HCEC 1CT (cell line): Measurements from ENCODE around the gene FANK1.
"Not testable (repeated sequence)": the region's sequence is repeated elsewhere in the genome, so short reads cannot be mapped to it uniquely, and the experiment has no call there.

ENCODE experiments used
- DNase-seq: peaks from one replicate; pipeline ENCODE4 v3.0.0-alpha.2; 2017

FANK1 gene

GRCh38 chr10:125933693-125934092 is 37.3 kb downstream of the FANK1 start:
- DNase-seq = no peak

GRCh38 chr10:125936331-125936730 is 40.0 kb downstream of the FANK1 start:
- DNase-seq = no peak

- no peak for DNase-seq
Measured at GRCh38 chr10:125940515-125940914, 44.2 kb downstream of the FANK1 start.

- DNase-seq = no peak
Measured at GRCh38 chr10:125951290-125951689, 54.9 kb downstream of the FANK1 start.

GRCh38 chr10:125953778-125954385 is 57.5 kb downstream of the FANK1 start:
- no peak for DNase-seq

GRCh38 chr10:125955766-125956165 is 59.4 kb downstream of the FANK1 start:
- no peak for DNase-seq

GRCh38 chr10:125961743-125962142 is 65.4 kb downstream of the FANK1 start:
- no peak for DNase-seq

- DNase-seq = no peak
Measured at GRCh38 chr10:125962200-125962599, 65.8 kb downstream of the FANK1 start.

GRCh38 chr10:125964558-125964957 is 68.2 kb downstream of the FANK1 start:
- no peak for DNase-seq

- DNase-seq = no peak
Measured at GRCh38 chr10:125967533-125967932, 71.2 kb downstream of the FANK1 start.

- DNase-seq = not testable (repeated sequence)
Measured at GRCh38 chr10:125970077-125970630, 73.8 kb downstream of the FANK1 start.

GRCh38 chr10:125976960-125977605 is 80.7 kb downstream of the FANK1 start:
- no peak for DNase-seq

- DNase-seq = no peak
Measured at GRCh38 chr10:125979976-125980375, 83.6 kb downstream of the FANK1 start.

- DNase-seq = no peak
Measured at GRCh38 chr10:125980521-125981035, 84.2 kb downstream of the FANK1 start.

- peak; percentile 55 for DNase-seq
Measured at GRCh38 chr10:125982260-125982948, 86.0 kb downstream of the FANK1 start.

- DNase-seq = no peak
Measured at GRCh38 chr10:125983161-125983560, 86.8 kb downstream of the FANK1 start.

- DNase-seq = no peak
Measured at GRCh38 chr10:125983656-125984055, 87.3 kb downstream of the FANK1 start.

GRCh38 chr10:125984346-125984745 is 88.0 kb downstream of the FANK1 start:
- no peak for DNase-seq

GRCh38 chr10:125984865-125985495 is 88.6 kb downstream of the FANK1 start:
- DNase-seq = no peak

- DNase-seq = no peak
Measured at GRCh38 chr10:125985557-125986240, 89.3 kb downstream of the FANK1 start.

- no peak for DNase-seq
Measured at GRCh38 chr10:125989791-125990190, 93.4 kb downstream of the FANK1 start.

GRCh38 chr10:125990974-125991373 is 94.6 kb downstream of the FANK1 start:
- DNase-seq = no peak

- no peak for DNase-seq
Measured at GRCh38 chr10:125991392-125991791, 95.0 kb downstream of the FANK1 start.
